ENCODE data around the gene C6orf52. TPM values are rescaled to one million over a fixed set of nuclear protein-coding genes. Genes with fewer than 3 reads are reported as not detected.
"Not testable (repeated sequence)": the region's sequence is repeated elsewhere in the genome, so short reads cannot be mapped to it uniquely, and the experiment has no call there.

Gene C6orf52
- total RNA-seq, 4 donors from 2014 or later: not detected

DNA sequence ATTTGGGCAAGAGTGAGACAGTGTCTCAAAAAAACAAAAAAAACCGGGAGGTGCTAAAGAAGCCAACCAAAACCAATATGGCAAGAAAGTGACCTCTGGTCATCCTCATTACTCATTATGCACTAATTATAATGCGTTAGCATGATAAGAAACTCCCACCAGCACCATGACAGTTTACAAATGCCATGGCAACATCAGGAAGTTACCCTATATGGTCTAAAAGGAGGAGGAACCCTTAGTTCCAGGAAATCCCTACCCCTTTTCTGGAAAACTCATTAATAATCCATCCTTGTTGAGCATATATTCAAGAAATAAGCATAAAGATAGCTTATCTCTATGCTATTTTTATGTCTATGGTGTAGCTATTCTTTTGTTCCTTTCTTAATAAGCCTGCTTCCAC lies 31.7 kb downstream of the C6orf52 start:
- ATAC-seq (ENCODE audit: low FRiP score) (no peak), DNase-seq (ENCODE audit: low spot score) (no peak)
- TF ChIP-seq, protein P1, sequence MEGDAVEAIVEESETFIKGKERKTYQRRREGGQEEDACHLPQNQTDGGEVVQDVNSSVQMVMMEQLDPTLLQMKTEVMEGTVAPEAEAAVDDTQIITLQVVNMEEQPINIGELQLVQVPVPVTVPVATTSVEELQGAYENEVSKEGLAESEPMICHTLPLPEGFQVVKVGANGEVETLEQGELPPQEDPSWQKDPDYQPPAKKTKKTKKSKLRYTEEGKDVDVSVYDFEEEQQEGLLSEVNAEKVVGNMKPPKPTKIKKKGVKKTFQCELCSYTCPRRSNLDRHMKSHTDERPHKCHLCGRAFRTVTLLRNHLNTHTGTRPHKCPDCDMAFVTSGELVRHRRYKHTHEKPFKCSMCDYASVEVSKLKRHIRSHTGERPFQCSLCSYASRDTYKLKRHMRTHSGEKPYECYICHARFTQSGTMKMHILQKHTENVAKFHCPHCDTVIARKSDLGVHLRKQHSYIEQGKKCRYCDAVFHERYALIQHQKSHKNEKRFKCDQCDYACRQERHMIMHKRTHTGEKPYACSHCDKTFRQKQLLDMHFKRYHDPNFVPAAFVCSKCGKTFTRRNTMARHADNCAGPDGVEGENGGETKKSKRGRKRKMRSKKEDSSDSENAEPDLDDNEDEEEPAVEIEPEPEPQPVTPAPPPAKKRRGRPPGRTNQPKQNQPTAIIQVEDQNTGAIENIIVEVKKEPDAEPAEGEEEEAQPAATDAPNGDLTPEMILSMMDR (IDR thresholded peaks at IDR 0.05): no peak

DNA sequence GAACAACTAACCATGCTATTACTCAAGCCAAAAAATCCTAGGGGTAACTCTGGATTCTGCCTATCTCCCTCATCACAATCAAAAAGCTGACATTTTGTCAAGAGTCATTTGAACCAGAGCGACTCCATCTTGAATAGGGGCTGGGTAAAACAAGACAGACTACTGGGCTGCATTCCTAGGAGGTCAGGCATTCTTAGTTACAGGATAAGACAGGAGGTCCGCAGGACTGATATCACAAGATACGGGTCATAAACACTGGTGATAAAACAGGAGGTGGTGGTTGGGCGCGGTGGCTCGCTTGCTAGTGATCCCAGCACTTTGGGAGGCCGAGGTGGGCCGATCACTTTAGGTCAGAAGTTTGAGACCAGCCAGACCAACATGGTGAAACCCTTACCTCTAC lies 32.2 kb downstream of the C6orf52 start:
- ATAC-seq (ENCODE audit: low FRiP score) (no peak), DNase-seq (ENCODE audit: low spot score) (no peak)
- TF ChIP-seq, protein P1 (IDR thresholded peaks at IDR 0.05): no peak

DNA sequence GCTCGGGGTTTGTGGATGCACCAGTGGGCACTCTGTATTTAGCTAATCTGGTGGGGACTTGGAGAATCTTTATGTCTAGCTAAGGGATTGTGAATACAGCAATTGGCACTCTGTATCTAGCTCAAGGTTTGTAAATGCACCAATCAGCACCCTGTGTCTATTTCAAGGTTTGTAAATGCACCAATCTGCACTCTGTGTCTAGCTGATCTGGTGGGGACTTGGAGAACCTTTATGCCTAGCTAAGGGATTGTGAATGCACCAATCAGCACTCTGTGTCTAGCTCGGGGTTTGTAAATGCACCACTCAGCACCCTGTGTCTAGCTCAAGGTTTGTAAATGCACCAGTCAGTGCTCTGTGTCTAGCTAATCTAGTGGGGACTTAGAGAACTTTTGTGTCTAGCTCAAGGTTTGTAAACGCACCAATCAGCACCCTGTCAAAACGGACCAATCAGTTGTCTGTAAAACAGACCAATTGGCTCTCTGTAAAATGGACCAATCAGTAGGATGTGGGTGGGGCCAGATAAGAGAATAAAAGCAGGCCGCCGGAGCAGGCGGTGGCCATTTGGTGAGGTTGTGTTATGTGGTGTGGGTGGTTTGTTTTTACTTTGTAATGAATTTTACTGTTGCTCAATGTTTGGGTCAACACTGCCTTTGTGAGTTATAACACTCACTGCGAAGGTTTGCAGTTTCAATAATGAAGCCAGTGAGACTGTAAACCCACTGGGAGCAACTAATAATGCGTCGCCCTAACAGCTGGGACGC lies 33.8 kb downstream of the C6orf52 start:
- DNase-seq (ENCODE audit: low spot score); ATAC-seq (ENCODE audit: low FRiP score): not testable (repeated sequence)

DNA sequence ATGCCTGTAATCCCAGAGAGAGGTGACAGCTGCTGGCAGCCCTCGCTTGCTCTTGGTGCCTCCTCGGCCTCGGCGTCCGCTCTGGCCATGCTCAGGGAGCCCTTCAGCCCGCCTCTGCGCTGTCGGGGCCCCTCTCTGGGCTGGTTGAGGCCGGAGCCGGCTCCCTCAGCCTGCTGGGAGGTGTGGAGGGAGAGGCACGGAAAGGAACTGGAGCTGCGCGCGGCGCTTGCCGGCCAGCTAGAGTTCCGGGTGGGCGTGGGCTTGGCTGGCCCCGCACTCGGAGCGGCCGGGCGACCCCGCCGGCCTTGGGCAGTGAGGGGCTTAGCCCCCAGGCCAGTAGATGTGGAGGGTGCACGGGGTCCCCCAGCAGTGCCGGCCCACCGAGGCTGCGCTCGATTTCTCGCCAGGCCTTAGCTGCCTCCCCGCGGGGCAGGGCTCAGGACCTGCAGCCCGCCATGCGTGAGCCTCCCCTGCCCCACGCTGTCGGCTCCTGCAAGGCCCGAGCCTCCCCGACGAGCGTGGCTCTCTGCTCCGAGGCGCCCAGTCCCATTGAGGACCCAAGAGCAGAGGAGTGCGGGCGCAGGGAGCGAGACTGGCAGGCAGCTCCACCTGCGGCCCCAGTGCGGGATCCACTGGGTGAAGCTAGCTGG lies 34.6 kb downstream of the C6orf52 start:
- DNase-seq (ENCODE audit: low spot score) (no peak), ATAC-seq (ENCODE audit: low FRiP score) (no peak)
- TF ChIP-seq, protein P1 (IDR thresholded peaks at IDR 0.05): no peak

DNA sequence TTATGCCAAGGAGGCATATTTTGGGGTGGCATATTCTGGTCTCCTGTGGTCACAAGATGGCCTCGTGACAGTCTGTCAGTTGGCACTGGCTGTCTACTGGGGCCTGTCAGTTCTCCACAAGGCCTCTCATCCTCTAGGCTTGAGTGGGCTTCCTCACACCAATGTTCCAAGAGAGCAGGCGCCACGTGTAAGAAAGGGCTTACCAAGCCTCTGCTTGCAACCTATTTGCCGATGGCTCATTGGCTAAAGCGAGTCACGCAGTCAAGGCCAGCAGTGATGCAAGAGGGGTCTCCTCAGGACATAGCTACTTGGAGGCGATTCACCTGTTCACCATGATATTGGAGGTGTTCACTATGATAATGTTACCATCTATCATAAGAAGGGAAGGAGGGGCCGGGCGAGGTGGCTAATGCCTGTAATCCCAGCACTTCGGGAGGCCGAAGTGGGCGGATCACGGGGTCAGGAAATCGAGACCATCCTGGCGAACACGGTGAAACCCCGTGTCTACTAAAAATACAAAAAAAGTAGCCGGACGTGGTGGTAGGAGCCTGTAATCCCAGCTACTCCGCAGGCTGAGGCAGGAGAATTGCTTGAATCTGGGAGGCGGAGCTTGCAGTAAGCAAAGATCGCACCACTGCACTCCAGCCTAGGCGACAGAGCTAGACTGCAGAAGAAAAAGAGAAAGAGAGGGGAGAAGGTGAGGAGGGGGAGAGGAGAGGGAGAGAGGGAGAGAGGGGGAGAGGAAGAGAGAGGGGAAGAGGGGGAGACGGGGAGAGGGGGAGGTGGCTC lies 35.3 kb downstream of the C6orf52 start:
- TF ChIP-seq, protein P1 (IDR thresholded peaks at IDR 0.05): no peak
- ATAC-seq (ENCODE audit: low FRiP score): no peak

DNA sequence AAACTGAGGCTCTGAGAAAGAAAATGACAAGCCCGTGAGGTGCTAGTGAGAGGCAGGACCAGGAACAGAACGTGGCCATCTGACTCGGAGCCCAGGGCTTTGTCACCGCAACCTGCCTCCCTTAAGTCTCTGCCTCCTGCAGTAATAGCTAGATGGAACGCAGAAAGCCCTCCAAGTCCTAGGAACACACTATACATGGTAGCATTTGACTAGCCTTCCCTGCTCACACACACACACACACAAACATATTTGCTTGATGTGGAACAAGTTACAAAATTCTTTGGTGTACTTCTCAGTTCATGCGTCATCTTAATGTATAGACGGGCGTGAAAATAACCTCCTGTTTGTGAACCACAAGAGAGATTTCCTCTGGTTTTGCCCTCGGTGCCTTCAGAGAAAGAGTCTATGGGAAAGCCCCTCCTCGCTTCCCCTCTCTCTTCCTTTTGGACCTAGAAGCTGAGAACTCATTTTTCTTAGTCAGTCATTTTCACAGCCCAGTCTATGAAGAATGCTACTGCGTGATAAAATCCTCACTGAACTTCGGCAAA lies 38.8 kb downstream of the C6orf52 start:
- TF ChIP-seq, protein P1 (IDR thresholded peaks at IDR 0.05): no peak
- ATAC-seq (ENCODE audit: low FRiP score) (no peak), DNase-seq (ENCODE audit: low spot score) (no peak)

More for the DNA sequence above, 35.3 kb downstream of the C6orf52 start:
- DNase-seq (ENCODE audit: low spot score): no peak

DNA sequence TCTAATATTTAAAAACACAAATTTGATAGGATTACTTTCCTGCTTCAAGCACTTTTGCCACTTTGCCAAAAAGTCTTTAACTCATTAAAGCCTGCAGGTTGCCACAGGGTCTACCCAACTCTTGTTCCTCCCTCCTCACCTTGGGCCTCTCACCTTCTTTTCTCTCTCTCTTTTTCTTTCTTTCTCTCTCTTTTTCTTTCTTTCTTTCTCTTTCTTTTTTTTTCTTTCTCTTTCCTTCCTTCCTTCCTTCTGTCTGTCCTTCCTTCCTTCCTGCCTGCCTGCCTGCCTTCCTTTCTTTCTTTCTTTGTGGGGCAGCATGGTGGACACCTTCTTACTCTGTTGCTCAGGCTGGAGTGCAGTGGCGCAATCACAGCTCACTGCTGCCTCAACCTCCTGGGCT lies 50.2 kb downstream of the C6orf52 start:
- DNase-seq (ENCODE audit: low spot score): no peak
- TF ChIP-seq, protein P1 (IDR thresholded peaks at IDR 0.05): no peak
- no peak for ATAC-seq (ENCODE audit: low FRiP score)

Measured in omental fat pad (tissue), 4 donors.